Ecto neural progenitor cell (in vitro differentiated cells): ENCODE data around the gene COL23A1.

Experiments used
- DNase-seq: peaks from one replicate; pipeline ENCODE4 v3.0.0-alpha.2; 2018; ENCODE audit warnings: low spot score

Gene COL23A1

GRCh38 chr5:178223828-178224335 is 366.3 kb downstream of the COL23A1 start:
- DNase-seq, result peak; percentile 64

GRCh38 chr5:178223196-178223773 is 366.9 kb downstream of the COL23A1 start:
- no peak for DNase-seq

GRCh38 chr5:178222292-178222691 is 367.9 kb downstream of the COL23A1 start:
- DNase-seq, result no peak

- no peak for DNase-seq
Observed at GRCh38 chr5:178221853-178222252, 368.3 kb downstream of the COL23A1 start.

GRCh38 chr5:178221282-178221681 is 368.9 kb downstream of the COL23A1 start:
- DNase-seq, result no peak

- DNase-seq, result no peak
Observed at GRCh38 chr5:178218827-178219226, 371.4 kb downstream of the COL23A1 start.

- no peak for DNase-seq
Observed at GRCh38 chr5:178218237-178218776, 371.9 kb downstream of the COL23A1 start.

- no peak for DNase-seq
Observed at GRCh38 chr5:178216779-178217178, 373.4 kb downstream of the COL23A1 start.

- no peak for DNase-seq
Observed at GRCh38 chr5:178216088-178216534, 374.1 kb downstream of the COL23A1 start.

- no peak for DNase-seq
Observed at GRCh38 chr5:178215280-178216002, 374.8 kb downstream of the COL23A1 start.

- DNase-seq, result no peak
Observed at GRCh38 chr5:178214160-178214803, 375.9 kb downstream of the COL23A1 start.

GRCh38 chr5:178213748-178214151 is 376.4 kb downstream of the COL23A1 start:
- no peak for DNase-seq

GRCh38 chr5:178213003-178213461 is 377.2 kb downstream of the COL23A1 start:
- peak; percentile 44 for DNase-seq

GRCh38 chr5:178212241-178213002 is 377.8 kb downstream of the COL23A1 start:
- DNase-seq, result no peak

- no peak for DNase-seq
Observed at GRCh38 chr5:178211095-178212048, 378.8 kb downstream of the COL23A1 start.

- no peak for DNase-seq
Observed at GRCh38 chr5:178210686-178211085, 379.5 kb downstream of the COL23A1 start.

GRCh38 chr5:178210073-178210535 is 380.1 kb downstream of the COL23A1 start:
- DNase-seq, result no peak

GRCh38 chr5:178209334-178210072 is 380.7 kb downstream of the COL23A1 start:
- no peak for DNase-seq

GRCh38 chr5:178208540-178209227 is 381.5 kb downstream of the COL23A1 start:
- DNase-seq, result no peak
